Measurements from ENCODE around the gene ATAT1. TPM values are rescaled to one million over a fixed set of nuclear protein-coding genes. Genes with fewer than 3 reads are reported as not detected.
A peak's percentile ranks its signal among the peaks of the same experiment; 100 is the strongest.

Gene ATAT1
- total and polyA plus RNA-seq, 9 of the 15 experiments (the other 6 are each of a cell fraction or from before 2014, with no cell fraction given) = 0.65 to 5.8 (median 1.6) TPM

GRCh38 chr6:30682143-30683117 lies 55.8 kb downstream of the ATAT1 start (continued):
- TF ChIP-seq XRCC5 (IDR thresholded peaks at IDR 0.05; ENCODE audit: low read depth, low read length) = peak; percentile 17; the same call in 1 of the 2 replicates
- TF ChIP-seq, protein P1, sequence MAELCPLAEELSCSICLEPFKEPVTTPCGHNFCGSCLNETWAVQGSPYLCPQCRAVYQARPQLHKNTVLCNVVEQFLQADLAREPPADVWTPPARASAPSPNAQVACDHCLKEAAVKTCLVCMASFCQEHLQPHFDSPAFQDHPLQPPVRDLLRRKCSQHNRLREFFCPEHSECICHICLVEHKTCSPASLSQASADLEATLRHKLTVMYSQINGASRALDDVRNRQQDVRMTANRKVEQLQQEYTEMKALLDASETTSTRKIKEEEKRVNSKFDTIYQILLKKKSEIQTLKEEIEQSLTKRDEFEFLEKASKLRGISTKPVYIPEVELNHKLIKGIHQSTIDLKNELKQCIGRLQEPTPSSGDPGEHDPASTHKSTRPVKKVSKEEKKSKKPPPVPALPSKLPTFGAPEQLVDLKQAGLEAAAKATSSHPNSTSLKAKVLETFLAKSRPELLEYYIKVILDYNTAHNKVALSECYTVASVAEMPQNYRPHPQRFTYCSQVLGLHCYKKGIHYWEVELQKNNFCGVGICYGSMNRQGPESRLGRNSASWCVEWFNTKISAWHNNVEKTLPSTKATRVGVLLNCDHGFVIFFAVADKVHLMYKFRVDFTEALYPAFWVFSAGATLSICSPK (IDR thresholded peaks at IDR 0.05; ENCODE audit: borderline replicate concordance) = peak; percentile 90
- peak; percentile 96 for TF ChIP-seq GABPA (tag; conservative IDR thresholded peaks at IDR 0.05; ENCODE audit: low read depth)
- TF ChIP-seq, protein P2, sequence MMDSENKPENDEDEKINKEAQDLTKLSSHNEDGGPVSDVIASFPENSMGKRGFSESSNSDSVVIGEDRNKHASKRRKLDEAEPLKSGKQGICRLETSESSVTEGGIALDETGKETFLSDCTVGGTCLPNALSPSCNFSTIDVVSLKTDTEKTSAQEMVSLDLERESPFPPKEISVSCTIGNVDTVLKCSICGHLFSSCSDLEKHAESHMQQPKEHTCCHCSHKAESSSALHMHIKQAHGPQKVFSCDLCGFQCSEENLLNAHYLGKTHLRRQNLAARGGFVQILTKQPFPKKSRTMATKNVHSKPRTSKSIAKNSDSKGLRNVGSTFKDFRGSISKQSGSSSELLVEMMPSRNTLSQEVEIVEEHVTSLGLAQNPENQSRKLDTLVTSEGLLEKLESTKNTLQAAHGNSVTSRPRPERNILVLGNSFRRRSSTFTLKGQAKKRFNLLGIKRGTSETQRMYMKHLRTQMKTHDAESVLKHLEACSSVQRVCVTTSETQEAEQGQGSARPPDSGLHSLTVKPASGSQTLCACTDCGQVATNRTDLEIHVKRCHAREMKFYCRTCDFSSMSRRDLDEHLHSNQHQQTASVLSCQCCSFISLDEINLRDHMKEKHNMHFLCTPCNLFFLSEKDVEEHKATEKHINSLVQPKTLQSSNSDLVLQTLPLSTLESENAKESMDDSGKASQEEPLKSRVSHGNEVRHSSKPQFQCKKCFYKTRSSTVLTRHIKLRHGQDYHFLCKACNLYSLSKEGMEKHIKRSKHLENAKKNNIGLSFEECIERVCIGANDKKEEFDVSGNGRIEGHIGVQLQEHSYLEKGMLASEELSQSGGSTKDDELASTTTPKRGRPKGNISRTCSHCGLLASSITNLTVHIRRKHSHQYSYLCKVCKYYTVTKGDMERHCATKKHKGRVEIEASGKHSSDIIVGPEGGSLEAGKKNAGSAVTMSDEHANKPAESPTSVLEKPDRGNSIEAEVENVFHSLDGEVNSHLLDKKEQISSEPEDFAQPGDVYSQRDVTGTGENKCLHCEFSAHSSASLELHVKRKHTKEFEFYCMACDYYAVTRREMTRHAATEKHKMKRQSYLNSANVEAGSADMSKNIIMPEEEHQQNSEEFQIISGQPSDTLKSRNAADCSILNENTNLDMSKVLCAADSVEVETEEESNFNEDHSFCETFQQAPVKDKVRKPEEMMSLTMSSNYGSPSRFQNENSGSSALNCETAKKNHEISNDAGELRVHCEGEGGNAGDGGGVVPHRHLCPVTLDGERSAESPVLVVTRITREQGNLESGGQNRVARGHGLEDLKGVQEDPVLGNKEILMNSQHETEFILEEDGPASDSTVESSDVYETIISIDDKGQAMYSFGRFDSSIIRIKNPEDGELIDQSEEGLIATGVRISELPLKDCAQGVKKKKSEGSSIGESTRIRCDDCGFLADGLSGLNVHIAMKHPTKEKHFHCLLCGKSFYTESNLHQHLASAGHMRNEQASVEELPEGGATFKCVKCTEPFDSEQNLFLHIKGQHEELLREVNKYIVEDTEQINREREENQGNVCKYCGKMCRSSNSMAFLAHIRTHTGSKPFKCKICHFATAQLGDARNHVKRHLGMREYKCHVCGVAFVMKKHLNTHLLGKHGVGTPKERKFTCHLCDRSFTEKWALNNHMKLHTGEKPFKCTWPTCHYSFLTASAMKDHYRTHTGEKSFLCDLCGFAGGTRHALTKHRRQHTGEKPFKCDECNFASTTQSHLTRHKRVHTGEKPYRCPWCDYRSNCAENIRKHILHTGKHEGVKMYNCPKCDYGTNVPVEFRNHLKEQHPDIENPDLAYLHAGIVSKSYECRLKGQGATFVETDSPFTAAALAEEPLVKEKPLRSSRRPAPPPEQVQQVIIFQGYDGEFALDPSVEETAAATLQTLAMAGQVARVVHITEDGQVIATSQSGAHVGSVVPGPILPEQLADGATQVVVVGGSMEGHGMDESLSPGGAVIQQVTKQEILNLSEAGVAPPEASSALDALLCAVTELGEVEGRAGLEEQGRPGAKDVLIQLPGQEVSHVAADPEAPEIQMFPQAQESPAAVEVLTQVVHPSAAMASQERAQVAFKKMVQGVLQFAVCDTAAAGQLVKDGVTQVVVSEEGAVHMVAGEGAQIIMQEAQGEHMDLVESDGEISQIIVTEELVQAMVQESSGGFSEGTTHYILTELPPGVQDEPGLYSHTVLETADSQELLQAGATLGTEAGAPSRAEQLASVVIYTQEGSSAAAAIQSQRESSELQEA (IDR thresholded peaks at IDR 0.05; ENCODE audit: low read depth) = 0 out of 2 replicates have a peak, but pooled peaks have one; percentile 6
- peak; percentile 35; the same call in 1 of the 2 replicates for TF ChIP-seq FOXM1 (IDR thresholded peaks at IDR 0.05; ENCODE audit: low read depth)
- no peak for TF ChIP-seq FOXM1 (CRISPR knock-in tag; IDR thresholded peaks at IDR 0.05; ENCODE audit: low read depth)
- peak; percentile 80; the same call in 1 of the 2 replicates for TF ChIP-seq STAT5A (IDR thresholded peaks at IDR 0.05; ENCODE audit: borderline replicate concordance, low read length)
- peak in 1 of 2 experiments; percentile 62; a peak in 1 of 3 replicates for TF ChIP-seq CBX3 (IDR thresholded peaks at IDR 0.05; ENCODE audit: borderline replicate concordance in 1 of 2, low read length in 2 of 2)
- TF ChIP-seq SOX6 (IDR thresholded peaks at IDR 0.05) = peak; percentile 36; the same call in 1 of the 2 replicates
- TF ChIP-seq ETS1 (conservative IDR thresholded peaks at IDR 0.05; ENCODE audit: control insufficient read depth, low read depth, low read length) = peak; percentile 95
- TF ChIP-seq ZNF395 (CRISPR knock-in tag; IDR thresholded peaks at IDR 0.05) = peak; percentile 95

All from K562 (cell line).